Loucy (cell line): Measurements from ENCODE around the gene BHLHE23.

Source experiments
- H2AFZ ChIP-seq: fragments of 200-600 bp; sonication (generic); 2 replicates; pipeline ENCODE4 v1.6.0; 2016; ENCODE audit warnings: antibody characterized with exemption, mild to moderate bottlenecking, low read length, moderate library complexity
- H3F3A ChIP-seq: fragments of 200-600 bp; 2 replicates; pipeline ENCODE4 v1.6.0; 2016; ENCODE audit warnings: antibody characterized with exemption, low read depth, mild to moderate bottlenecking
- H3K27me3 ChIP-seq: fragments of 200-600 bp; sonication (generic); 2 replicates; pipeline ENCODE4 v1.6.1; 2014; ENCODE audit warnings: low read length, mild to moderate bottlenecking; ENCODE audit not compliant: insufficient read depth, poor library complexity, severe bottlenecking
- H3K36me3 ChIP-seq: fragments of 200-600 bp; sonication (generic); 2 replicates; pipeline ENCODE4 v1.6.1; 2016; ENCODE audit warnings: low read length; ENCODE audit not compliant: insufficient read depth
- H3K4me1 ChIP-seq: fragments of 200-600 bp; sonication (generic); 2 replicates; pipeline ENCODE4 v1.5.1; 2014; ENCODE audit warnings: low read length, mild to moderate bottlenecking; ENCODE audit not compliant: insufficient read depth, poor library complexity, severe bottlenecking
- H3K4me2 ChIP-seq: fragments of 200-600 bp; sonication (generic); 2 replicates; pipeline ENCODE4 v1.6.0; 2014; ENCODE audit warnings: antibody characterized with exemption, low read length, low read depth, mild to moderate bottlenecking; ENCODE audit not compliant: poor library complexity, severe bottlenecking
- H3K4me3 ChIP-seq: fragments of 200-600 bp; sonication (generic); 2 replicates; pipeline ENCODE4 v1.5.1; 2014; ENCODE audit warnings: low read length, mild to moderate bottlenecking, mixed read lengths; ENCODE audit not compliant: poor library complexity, severe bottlenecking
- H3K79me2 ChIP-seq: fragments of 200-600 bp; sonication (generic); 2 replicates; pipeline ENCODE4 v1.6.1; 2014; ENCODE audit warnings: low read length; ENCODE audit not compliant: insufficient read depth
- H3K9ac ChIP-seq: fragments of 200-600 bp; sonication (generic); 2 replicates; pipeline ENCODE4 v1.6.0; 2014; ENCODE audit warnings: mild to moderate bottlenecking, low read depth, low read length, moderate library complexity; ENCODE audit not compliant: poor library complexity, severe bottlenecking
- H3K9me2 ChIP-seq: fragments of 200-600 bp; sonication (generic); replicated peaks from 2 replicates; pipeline ENCODE4 v1.6.1; 2016; ENCODE audit warnings: low read depth, low read length, mixed read lengths
- H3K9me3 ChIP-seq: fragments of 200-600 bp; sonication (generic); 2 replicates; pipeline ENCODE4 v1.6.1; 2014; ENCODE audit warnings: mild to moderate bottlenecking, antibody characterized with exemption, low read length, low read depth; ENCODE audit not compliant: insufficient read depth
- H4K20me1 ChIP-seq: fragments of 200-600 bp; sonication (generic); 2 replicates; pipeline ENCODE4 v1.6.0; 2014; ENCODE audit warnings: antibody characterized with exemption, low read length, mild to moderate bottlenecking; ENCODE audit not compliant: insufficient read depth, poor library complexity, severe bottlenecking
- CTCF ChIP-seq: fragments of 200-600 bp; sonication (generic); conservative IDR thresholded peaks from 2 replicates; pipeline ENCODE4 v1.5.1; 2014; ENCODE audit warnings: mild to moderate bottlenecking, antibody characterized with exemption, low read length
- EZH2phosphoT487 ChIP-seq: fragments of 200-600 bp; IDR thresholded peaks from 2 replicates; pipeline ENCODE4 v1.6.1; 2018; ENCODE audit warnings: antibody characterized with exemption, mild to moderate bottlenecking, moderate library complexity, borderline replicate concordance

Gene BHLHE23

DNA sequence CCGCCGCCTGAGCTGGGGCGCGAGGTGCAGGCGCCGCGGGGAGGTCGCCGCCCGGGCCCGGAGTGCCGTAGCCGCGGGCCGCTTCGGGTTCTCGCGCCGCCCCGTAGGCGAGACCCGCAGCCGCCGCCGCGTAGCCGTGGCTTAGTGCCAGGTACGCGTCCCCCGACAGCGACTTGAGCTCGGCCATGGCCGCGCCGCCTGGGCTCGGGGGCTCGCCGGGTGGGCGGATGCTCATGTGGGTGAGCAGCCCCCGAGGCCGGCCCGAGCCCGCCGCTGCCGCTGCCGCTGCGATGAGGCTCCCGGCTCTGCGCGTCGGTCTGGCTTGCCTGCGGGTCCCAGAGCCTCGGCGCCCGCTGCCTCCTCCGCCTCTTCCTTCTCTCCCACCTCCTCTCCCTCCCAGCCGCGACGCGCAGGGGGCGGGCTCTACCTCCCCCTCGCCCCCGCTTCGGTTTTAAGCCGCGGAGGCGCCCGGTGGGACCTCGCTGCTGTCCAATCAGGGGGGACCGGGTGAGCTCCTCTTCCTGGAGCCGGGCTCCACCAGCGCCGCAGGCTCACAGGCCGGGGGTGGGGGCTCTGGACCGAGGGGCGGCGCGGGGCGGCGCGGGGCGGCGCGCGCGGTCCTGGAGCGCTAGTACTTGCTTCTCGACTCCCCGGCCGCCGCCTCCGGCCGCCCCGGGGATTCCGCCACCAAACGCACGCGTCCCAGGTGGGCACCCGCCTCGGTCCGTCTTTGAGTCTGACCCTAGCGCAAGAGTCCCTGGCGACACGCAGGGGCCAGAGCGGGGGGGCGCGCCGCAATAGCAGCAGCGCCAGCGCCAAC, at the start of gene BHLHE23:
TSS of gene BHLHE23 (minus strand) at position 425 of the 820 bp plus-strand sequence. CDS start at position 235, 190 bp downstream.
- Histone ChIP-seq H3K4me3 (peak within 1 kb of the TSS; percentile 78), H3F3A (no peaks in the 10 kb centered on the region), H3K27me3 (peaks cover 40% of the 10 kb centered on the region), H3K36me3 (no peaks in the 10 kb centered on the region), H2AFZ (peak within 1 kb of the TSS; percentile 71), H3K4me1 (peaks cover 43% of the 10 kb centered on the region), H3K79me2 (peaks cover 73% of the 10 kb centered on the region), H3K9me2 (no peaks in the 10 kb centered on the region), H3K9ac (peak within 1 kb of the TSS; percentile 82), H3K9me3 (no peaks in the 10 kb centered on the region), H3K4me2 (peak within 1 kb of the TSS; percentile 84), H4K20me1 (peaks cover 35% of the 10 kb centered on the region)
- TF ChIP-seq EZH2phosphoT487 (no peak), CTCF (no peak)

- Histone ChIP-seq H3K27me3 (no peaks in the 10 kb centered on the region), H3K4me2 (no peak overlapping the region), H3K4me1 (no peaks in the 10 kb centered on the region), H3K9me2 (no peaks in the 10 kb centered on the region), H3K79me2 (no peaks in the 10 kb centered on the region), H2AFZ (no peak overlapping the region), H3K9me3 (no peaks in the 10 kb centered on the region), H3F3A (no peaks in the 10 kb centered on the region), H4K20me1 (no peaks in the 10 kb centered on the region), H3K4me3 (no peak overlapping the region), H3K9ac (no peak overlapping the region), H3K36me3 (no peaks in the 10 kb centered on the region)
- TF ChIP-seq CTCF (no peak), EZH2phosphoT487 (no peak)
These were observed 48.9 kb upstream of the BHLHE23 start for GRCh38 chr20:63055575-63056235.

DNA sequence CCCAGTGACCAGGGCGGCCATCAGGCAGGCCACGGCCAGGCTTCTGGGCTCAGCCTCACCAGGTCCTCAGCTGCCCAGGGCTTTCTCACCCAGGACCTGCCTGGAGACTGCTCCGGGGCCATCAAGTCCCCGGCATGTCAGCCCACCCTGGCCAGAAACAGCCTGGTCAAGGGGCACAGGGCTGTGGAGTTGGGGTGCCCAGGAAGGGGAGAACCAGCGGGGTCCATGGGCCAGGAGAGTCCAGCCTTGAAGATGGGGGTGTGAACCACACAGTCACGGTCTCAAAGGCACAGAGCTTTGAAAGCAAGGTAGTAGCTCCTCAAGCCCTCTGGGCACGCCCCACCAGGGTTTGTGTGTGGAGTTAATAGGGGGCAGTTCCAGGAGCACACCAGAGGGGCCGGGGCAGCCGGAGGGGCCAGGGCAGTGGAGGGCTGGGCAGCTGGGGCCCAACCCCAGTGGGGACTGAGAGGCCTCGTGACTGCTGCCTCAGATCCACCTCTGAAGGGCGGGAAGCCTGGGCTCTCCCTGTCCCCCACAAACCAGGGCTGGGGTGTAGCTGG, 48.0 kb upstream of the BHLHE23 start:
- H3K27me3 ChIP-seq = no peaks in the 10 kb centered on the region
- H3K4me1 ChIP-seq = no peaks in the 10 kb centered on the region
- H3K4me2 ChIP-seq = no peak overlapping the region
- no peaks in the 10 kb centered on the region for H3F3A ChIP-seq
- H3K9ac ChIP-seq = no peak overlapping the region
- no peaks in the 10 kb centered on the region for H3K79me2 ChIP-seq
- no peak for TF ChIP-seq EZH2phosphoT487
- no peak for TF ChIP-seq CTCF
- no peaks in the 10 kb centered on the region for H3K9me3 ChIP-seq
- no peaks in the 10 kb centered on the region for H3K36me3 ChIP-seq
- H3K4me3 ChIP-seq = no peak overlapping the region
- no peak overlapping the region for H2AFZ ChIP-seq
- no peaks in the 10 kb centered on the region for H3K9me2 ChIP-seq
- H4K20me1 ChIP-seq = no peaks in the 10 kb centered on the region
